Naive thymus-derived CD4-positive, alpha-beta T cell (primary cell): ENCODE results near the gene ZFAND3. TPM values are rescaled to one million over a fixed set of nuclear protein-coding genes. Genes with fewer than 3 reads are reported as not detected.

Experiments
- ATAC-seq: fragments of 150-1000 bp; cut with Tn5 transposase; 2 replicates; pipeline ENCODE4 v1.10.0; 2021; ENCODE audit warnings: mild to moderate bottlenecking, moderate library complexity
- CTCF ChIA-PET: fragments of 350-600 bp; sonication (Branson Sonifier 250); formaldehyde crosslinking; loops from one replicate; lab custom pipeline; 2021; ENCODE audit warnings: antibody characterized with exemption; lab: Charles Lee
- POLR2A ChIA-PET: fragments of 350-600 bp; sonication (Branson Sonifier 250); formaldehyde crosslinking; loops from one replicate; lab custom pipeline; 2021; ENCODE audit warnings: antibody characterized with exemption, inconsistent platforms; lab: Charles Lee
- DNase-seq, 9 donors: peaks; one replicate each; pipeline versions ENCODE4 v3.0.0 to v3.0.0-alpha.2; 2020 to 2022; ENCODE audit warnings: mixed read lengths in 1 of 9
- H3K27ac ChIP-seq: one replicate; pipeline ENCODE4 v1.7.0; 2013; ENCODE audit warnings: mild to moderate bottlenecking, low read depth, low read length, moderate library complexity
- H3K27me3 ChIP-seq, 2 donors: one replicate each; pipeline ENCODE4 v1.7.0; 2013; ENCODE audit warnings: low read length in 2 of 2, mild to moderate bottlenecking in 2 of 2, moderate library complexity in 2 of 2; ENCODE audit not compliant: control insufficient read depth in 2 of 2, insufficient read depth in 2 of 2
- H3K36me3 ChIP-seq, 3 experiments: 1 replicate in 2 of 3; 2 replicates in 1 of 3; pipeline ENCODE4 v1.7.0; 2013; ENCODE audit warnings: low read length in 3 of 3, mild to moderate bottlenecking in 3 of 3, moderate library complexity in 1 of 3; ENCODE audit not compliant: insufficient read depth in 3 of 3, control insufficient read depth in 2 of 3
- H3K4me1 ChIP-seq, 2 donors: one replicate each; pipeline ENCODE4 v1.7.0; 2013; ENCODE audit warnings: low read length in 2 of 2, mild to moderate bottlenecking in 2 of 2, moderate library complexity in 1 of 2; ENCODE audit not compliant: control insufficient read depth in 2 of 2, insufficient read depth in 2 of 2
- H3K4me3 ChIP-seq: 2 replicates; pipeline ENCODE4 v1.7.0; 2013; ENCODE audit warnings: mild to moderate bottlenecking, low read length
- H3K9me3 ChIP-seq, 3 experiments: 1 replicate in 2 of 3; 2 replicates in 1 of 3; pipeline ENCODE4 v1.7.0; 2013; ENCODE audit warnings: low read length in 3 of 3; ENCODE audit not compliant: control insufficient read depth in 2 of 3
- H3K27ac Mint-ChIP-seq, 9 donors: one replicate each; pipeline ENCODE4 v1.8.0; 2020 to 2022; ENCODE audit warnings: mixed read lengths in 9 of 9, mild to moderate bottlenecking in 8 of 9, moderate library complexity in 5 of 9, inconsistent platforms in 2 of 9
- H3K27me3 Mint-ChIP-seq, 5 donors: one replicate each; pipeline ENCODE4 v1.8.0; 2021 to 2022; ENCODE audit warnings: mixed read lengths in 5 of 5, mild to moderate bottlenecking in 1 of 5
- H3K36me3 Mint-ChIP-seq, 5 donors: one replicate each; pipeline ENCODE4 v1.8.0; 2020 to 2022; ENCODE audit warnings: mixed read lengths in 5 of 5, mild to moderate bottlenecking in 3 of 5, inconsistent platforms in 1 of 5
- H3K4me1 Mint-ChIP-seq, 7 donors: one replicate each; pipeline ENCODE4 v1.8.0; 2020 to 2022; ENCODE audit warnings: mixed read lengths in 7 of 7, mild to moderate bottlenecking in 3 of 7, inconsistent platforms in 1 of 7
- H3K4me3 Mint-ChIP-seq, 10 donors: one replicate each; pipeline ENCODE4 v1.8.0; 2020 to 2022; ENCODE audit warnings: mild to moderate bottlenecking in 10 of 10, mixed read lengths in 10 of 10, moderate library complexity in 6 of 10, inconsistent platforms in 2 of 10
- H3K9me3 Mint-ChIP-seq, 11 donors: one replicate each; pipeline ENCODE4 v1.8.0; 2020 to 2022; ENCODE audit warnings: mixed read lengths in 11 of 11, mild to moderate bottlenecking in 4 of 11, inconsistent platforms in 1 of 11, moderate library complexity in 1 of 11
- intact Hi-C, 2 donors: fragments of 100-400 bp; cut with micrococcal nuclease; formaldehyde crosslinking; loops; one replicate each; pipeline ENCODE4 v1.15.1; 2023
- polyA plus RNA-seq, 2 donors: library from polyadenylated mRNA; unstranded; fragments of 300-500 nt; fragmentation: Illumina TruSeq; gene quantifications; one replicate each; pipeline ENCODE4 v1.2.3, GENCODE V29; 2021
- total RNA-seq, 6 experiments: library from RNA in 5 of 6; stranded (reverse) in 5 of 6; gene quantifications; 1 replicate in 5 of 6; 2 replicates in 1 of 6; pipeline ENCODE4 v1.2.3 and lab custom pipeline; 2021 to 2026

The ZFAND3 gene
- total RNA-seq: 10 to 100 TPM; 31.7 to 55.0 (median 42.5) TPM
- 1 to 10 TPM; 3.5 to 4.4 TPM for polyA plus RNA-seq
- total RNA-seq (lab: John Stamatoyannopoulos, UW): 38.6 reads per million, percentile 65 among the genes with 10 or more reads in this experiment

GRCh38 chr6:37819177-37819801, at the start of gene ZFAND3:
Gene ZFAND3 (plus strand): TSS chr6:37819727. CDS start chr6:37819946, 219 bp downstream.
- Histone ChIP-seq H3K4me3 (peak within 1 kb of the TSS; percentile 85), H3K9me3 (no peaks in the 10 kb centered on the region), H3K27ac (peak within 1 kb of the TSS; percentile 93), H3K36me3 (peaks cover 0 to 6% (median 0%) of the 10 kb centered on the region in 3 experiments), H3K27me3 (no peaks in the 10 kb centered on the region), H3K4me1 (peaks cover 30 to 31% of the 10 kb centered on the region in 2 donors)
- ChIA-PET CTCF (interaction anchor here (0.6 to 0.7 kb wide), 2 partner anchors 62 to 193 kb away, joined by 3 read pairs; no protein-coding TSS in a partner anchor), POLR2A (interaction anchor here (0.7 to 2.4 kb wide), 16 partner anchors 8 to 895 kb away, joined by 3 to 14 read pairs (median 4); partner anchors contain the start of genes MDGA1 and MTCH1)
- DNase-seq: peak; percentile 87 to 96 (median 95)
- peaks cover 0 to 2% (median 0%) of the 10 kb centered on the region in 5 donors for H3K36me3 Mint-ChIP-seq
- H3K4me1 Mint-ChIP-seq: peaks cover 38 to 66% (median 55%) of the 10 kb centered on the region in 7 donors
- peak; percentile 90 for ATAC-seq
- peak within 1 kb of the TSS; percentile 90 to 100 (median 96) for H3K4me3 Mint-ChIP-seq
- intact Hi-C loops: loop anchor here (1.0 to 10.0 kb wide), 12 partner anchors 28 to 884 kb away; partner anchors contain the start of genes CMTR1 (in 2 of the 2), GLO1 (in 2 of the 2) and RNF8 (in 2 of the 2)
- peaks cover 0 to 29% (median 0%) of the 10 kb centered on the region in 5 donors for H3K27me3 Mint-ChIP-seq
- H3K9me3 Mint-ChIP-seq: no peaks in the 10 kb centered on the region
- peak within 1 kb of the TSS; percentile 94 to 99 (median 98) for H3K27ac Mint-ChIP-seq

GRCh38 chr6:37774028-37774680, 45.4 kb upstream of the ZFAND3 start:
- intact Hi-C loops: no loop called here
- H3K27me3 Mint-ChIP-seq: peaks cover 0 to 13% (median 8%) of the 10 kb centered on the region in 5 donors
- no peaks in the 10 kb centered on the region for H3K36me3 Mint-ChIP-seq
- DNase-seq (no peak), ATAC-seq (no peak)
- CTCF ChIA-PET: interaction anchor here (0.8 kb wide), 1 partner anchor 81 kb away, joined by 3 read pairs; no protein-coding TSS in a partner anchor
- H3K4me1 ChIP-seq: no peaks in the 10 kb centered on the region
- H3K27ac ChIP-seq: no peak overlapping the region
- H3K9me3 Mint-ChIP-seq: peaks cover 0 to 20% (median 8%) of the 10 kb centered on the region in 11 donors
- no peak overlapping the region for H3K4me3 ChIP-seq
- H3K4me1 Mint-ChIP-seq: no peaks in the 10 kb centered on the region
- H3K9me3 ChIP-seq: no peaks in the 10 kb centered on the region
- H3K27ac Mint-ChIP-seq: no peak overlapping the region
- no peaks in the 10 kb centered on the region for H3K36me3 ChIP-seq
- H3K4me3 Mint-ChIP-seq: no peak overlapping the region
- H3K27me3 ChIP-seq: no peaks in the 10 kb centered on the region
- POLR2A ChIA-PET: no interaction called here

GRCh38 chr6:37776566-37776965, 43.0 kb upstream of the ZFAND3 start:
- no peak overlapping the region for H3K4me3 ChIP-seq
- H3K27me3 ChIP-seq: no peaks in the 10 kb centered on the region
- ChIA-PET POLR2A (no interaction called here), CTCF (no interaction called here)
- intact Hi-C loops: no loop called here
- H3K27ac ChIP-seq: no peak overlapping the region
- Mint-ChIP-seq H3K9me3 (peaks cover 0 to 20% (median 8%) of the 10 kb centered on the region in 11 donors), H3K4me3 (no peak overlapping the region), H3K27me3 (peaks cover 0 to 8% (median 5%) of the 10 kb centered on the region in 5 donors), H3K36me3 (peaks cover 0 to under 1% (median 0%) of the 10 kb centered on the region in 5 donors), H3K4me1 (no peaks in the 10 kb centered on the region), H3K27ac (peak overlapping the region in 1 of 9 donors; percentile 35)
- no peak for DNase-seq
- ATAC-seq: no peak
- H3K4me1 ChIP-seq: no peaks in the 10 kb centered on the region
- H3K36me3 ChIP-seq: no peaks in the 10 kb centered on the region
- H3K9me3 ChIP-seq: no peaks in the 10 kb centered on the region

GRCh38 chr6:37777272-37777834, 42.2 kb upstream of the ZFAND3 start:
- Mint-ChIP-seq H3K27me3 (peaks cover 0 to 11% (median 9%) of the 10 kb centered on the region in 5 donors), H3K4me1 (peaks cover 0 to 3% (median 0%) of the 10 kb centered on the region in 7 donors), H3K36me3 (peaks cover 0 to 3% (median 0%) of the 10 kb centered on the region in 5 donors), H3K4me3 (no peak overlapping the region), H3K27ac (no peak overlapping the region), H3K9me3 (peaks cover 0 to 20% (median 8%) of the 10 kb centered on the region in 11 donors)
- CTCF ChIA-PET: no interaction called here
- Histone ChIP-seq H3K4me1 (no peaks in the 10 kb centered on the region), H3K9me3 (no peaks in the 10 kb centered on the region), H3K4me3 (no peak overlapping the region), H3K27me3 (no peaks in the 10 kb centered on the region), H3K27ac (no peak overlapping the region), H3K36me3 (no peaks in the 10 kb centered on the region)
- DNase-seq (no peak), ATAC-seq (no peak)
- intact Hi-C loops: no loop called here
- POLR2A ChIA-PET: no interaction called here

GRCh38 chr6:37779111-37779800, 40.3 kb upstream of the ZFAND3 start:
- Histone ChIP-seq H3K36me3 (no peaks in the 10 kb centered on the region), H3K27me3 (peaks cover 3 to 4% of the 10 kb centered on the region in 2 donors), H3K27ac (no peak overlapping the region), H3K4me3 (no peak overlapping the region), H3K4me1 (peaks cover 7 to 12% of the 10 kb centered on the region in 2 donors), H3K9me3 (no peaks in the 10 kb centered on the region)
- Mint-ChIP-seq H3K4me1 (peaks cover 14 to 19% (median 15%) of the 10 kb centered on the region in 7 donors), H3K4me3 (no peak overlapping the region), H3K36me3 (peaks cover 0 to 4% (median 0%) of the 10 kb centered on the region in 5 donors), H3K27ac (no peak overlapping the region), H3K27me3 (peaks cover 15 to 27% (median 19%) of the 10 kb centered on the region in 5 donors), H3K9me3 (peaks cover 0 to 2% (median 1%) of the 10 kb centered on the region in 11 donors)
- ChIA-PET POLR2A (no interaction called here), CTCF (no interaction called here)
- ATAC-seq (no peak), DNase-seq (no peak)
- intact Hi-C loops: no loop called here
